ENCODE results near the gene ARF6. TPM values are rescaled to one million over a fixed set of nuclear protein-coding genes. Genes with fewer than 3 reads are reported as not detected.

Gene ARF6
- total RNA-seq, 3 donors from 2014 or later (not counting 1 experiment from before 2014, with no cell fraction given) = 124 to 132 (median 128) TPM

DNA sequence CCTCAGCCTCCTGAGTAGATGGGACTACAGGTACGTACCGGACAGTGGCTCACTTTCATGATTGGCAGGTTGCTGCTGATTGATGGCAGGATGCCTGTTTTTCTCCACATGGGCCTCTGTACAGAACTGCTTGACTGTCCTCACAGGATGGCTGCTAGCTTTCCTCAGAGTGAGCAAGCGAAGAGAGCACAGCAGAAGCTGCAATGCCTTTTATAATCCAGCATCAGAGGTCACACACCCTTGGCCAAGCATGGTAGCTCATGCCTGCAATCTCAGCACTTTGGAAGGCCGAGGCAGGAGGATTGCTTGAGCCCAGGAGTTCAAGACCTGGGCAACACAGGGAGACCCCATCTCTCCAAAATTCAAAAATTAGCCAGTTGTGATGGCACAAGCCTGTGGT, 31.0 kb downstream of the ARF6 start:
- TF ChIP-seq, protein P1, sequence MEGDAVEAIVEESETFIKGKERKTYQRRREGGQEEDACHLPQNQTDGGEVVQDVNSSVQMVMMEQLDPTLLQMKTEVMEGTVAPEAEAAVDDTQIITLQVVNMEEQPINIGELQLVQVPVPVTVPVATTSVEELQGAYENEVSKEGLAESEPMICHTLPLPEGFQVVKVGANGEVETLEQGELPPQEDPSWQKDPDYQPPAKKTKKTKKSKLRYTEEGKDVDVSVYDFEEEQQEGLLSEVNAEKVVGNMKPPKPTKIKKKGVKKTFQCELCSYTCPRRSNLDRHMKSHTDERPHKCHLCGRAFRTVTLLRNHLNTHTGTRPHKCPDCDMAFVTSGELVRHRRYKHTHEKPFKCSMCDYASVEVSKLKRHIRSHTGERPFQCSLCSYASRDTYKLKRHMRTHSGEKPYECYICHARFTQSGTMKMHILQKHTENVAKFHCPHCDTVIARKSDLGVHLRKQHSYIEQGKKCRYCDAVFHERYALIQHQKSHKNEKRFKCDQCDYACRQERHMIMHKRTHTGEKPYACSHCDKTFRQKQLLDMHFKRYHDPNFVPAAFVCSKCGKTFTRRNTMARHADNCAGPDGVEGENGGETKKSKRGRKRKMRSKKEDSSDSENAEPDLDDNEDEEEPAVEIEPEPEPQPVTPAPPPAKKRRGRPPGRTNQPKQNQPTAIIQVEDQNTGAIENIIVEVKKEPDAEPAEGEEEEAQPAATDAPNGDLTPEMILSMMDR (IDR thresholded peaks at IDR 0.05) = no peak
- WGBS (ENCODE audit: insufficient coverage) = 84% methylated on average over 4 of the region's 4 CpGs
- Histone ChIP-seq H3K36me3 (ENCODE audit: control insufficient read depth, insufficient read depth, low read length) (no peaks in the 10 kb centered on the region), H3K27ac (ENCODE audit: low read length) (no peak overlapping the region), H3K27me3 (ENCODE audit: control insufficient read depth, insufficient read depth, low read length) (no peaks in the 10 kb centered on the region), H3K4me1 (ENCODE audit: control insufficient read depth, insufficient read depth, low read length) (no peaks in the 10 kb centered on the region), H3K4me3 (ENCODE audit: low read length) (no peak overlapping the region), H3K9me3 (ENCODE audit: control insufficient read depth, insufficient read depth, low read length) (no peaks in the 10 kb centered on the region)
- H3K36me3 Mint-ChIP-seq = no peaks in the 10 kb centered on the region
- ATAC-seq (no peak), DNase-seq (no peak)
- H3K4me3 Mint-ChIP-seq = no peak overlapping the region
- H3K9me3 Mint-ChIP-seq = no peaks in the 10 kb centered on the region
- peaks cover 5 to 11% of the 10 kb centered on the region in 2 donors for H3K4me1 Mint-ChIP-seq
- H3K27me3 Mint-ChIP-seq (ENCODE audit: low read depth in 2 of 2) = no peaks in the 10 kb centered on the region
- intact Hi-C loops (cut with micrococcal nuclease) = no loop called here
- no peak overlapping the region for H3K27ac Mint-ChIP-seq

DNA sequence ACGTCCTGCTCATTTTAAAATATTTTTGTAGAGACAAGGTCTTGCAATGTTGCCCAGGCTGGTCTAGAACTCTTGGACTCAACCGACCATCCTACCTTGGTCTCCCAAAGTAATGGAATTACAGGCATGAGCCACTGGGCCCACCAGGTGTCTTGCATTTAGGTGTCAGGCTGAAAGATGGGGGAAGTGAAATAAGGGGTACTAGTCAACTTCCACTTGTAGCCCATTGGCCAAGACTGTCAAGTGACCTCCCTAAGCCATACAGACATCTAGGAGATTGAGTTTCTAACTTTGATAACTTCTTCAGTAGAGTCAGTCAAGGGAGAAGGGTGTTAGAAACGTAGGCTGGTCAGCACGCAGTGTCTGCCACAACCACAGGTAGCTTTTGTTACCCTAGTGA, 32.0 kb downstream of the ARF6 start:
- H3K9me3 Mint-ChIP-seq = no peaks in the 10 kb centered on the region
- H3K9me3 ChIP-seq (ENCODE audit: control insufficient read depth, insufficient read depth, low read length) = no peaks in the 10 kb centered on the region
- H3K27me3 Mint-ChIP-seq (ENCODE audit: low read depth in 2 of 2) = no peaks in the 10 kb centered on the region
- WGBS (ENCODE audit: insufficient coverage) = 92% methylated on average over 4 of the region's 4 CpGs
- no peaks in the 10 kb centered on the region for H3K27me3 ChIP-seq (ENCODE audit: control insufficient read depth, insufficient read depth, low read length)
- DNase-seq (no peak), ATAC-seq (no peak)
- H3K4me3 Mint-ChIP-seq = no peak overlapping the region
- intact Hi-C loops (cut with micrococcal nuclease) = no loop called here
- no peak overlapping the region for H3K27ac ChIP-seq (ENCODE audit: low read length)
- no peaks in the 10 kb centered on the region for H3K36me3 Mint-ChIP-seq
- H3K4me3 ChIP-seq (ENCODE audit: low read length) = no peak overlapping the region
- no peaks in the 10 kb centered on the region for H3K36me3 ChIP-seq (ENCODE audit: control insufficient read depth, insufficient read depth, low read length)
- peaks cover 6% of the 10 kb centered on the region for H3K4me1 ChIP-seq (ENCODE audit: control insufficient read depth, insufficient read depth, low read length)
- H3K4me1 Mint-ChIP-seq = peaks cover 5 to 11% of the 10 kb centered on the region in 2 donors
- peak overlapping the region in 1 of 2 donors; percentile 58 for H3K27ac Mint-ChIP-seq
- TF ChIP-seq, protein P1 (IDR thresholded peaks at IDR 0.05) = no peak

DNA sequence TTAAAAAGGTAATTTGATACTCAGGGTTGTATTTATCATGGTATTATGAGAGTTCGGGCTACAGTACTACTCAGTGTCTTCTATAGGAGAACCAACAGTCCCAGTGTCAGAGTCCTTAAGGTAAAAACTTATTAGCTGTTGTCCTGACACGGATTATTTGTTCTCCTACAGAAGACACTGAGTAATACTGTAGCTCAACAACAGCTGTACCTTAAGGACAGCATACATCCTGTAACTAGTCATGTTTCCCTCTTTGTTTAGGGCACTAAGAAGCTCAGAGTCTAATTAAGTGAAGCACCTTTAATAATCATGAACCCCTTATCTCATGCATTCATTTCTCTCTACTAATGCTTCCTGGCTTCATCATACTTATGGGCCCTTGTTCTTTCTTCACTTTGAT, 33.9 kb downstream of the ARF6 start:
- no peak overlapping the region for H3K27ac ChIP-seq (ENCODE audit: low read length)
- no peak for ATAC-seq
- no peak overlapping the region for H3K27ac Mint-ChIP-seq
- 91% methylated on average over 2 of the region's 2 CpGs for WGBS (ENCODE audit: insufficient coverage)
- no peaks in the 10 kb centered on the region for H3K9me3 Mint-ChIP-seq
- TF ChIP-seq, protein P1 (IDR thresholded peaks at IDR 0.05) = no peak
- intact Hi-C loops (cut with micrococcal nuclease) = no loop called here
- no peaks in the 10 kb centered on the region for H3K36me3 Mint-ChIP-seq
- H3K4me3 Mint-ChIP-seq = no peak overlapping the region
- H3K27me3 Mint-ChIP-seq (ENCODE audit: low read depth in 2 of 2) = no peaks in the 10 kb centered on the region
- H3K9me3 ChIP-seq (ENCODE audit: control insufficient read depth, insufficient read depth, low read length) = no peaks in the 10 kb centered on the region
- DNase-seq = no peak
- H3K27me3 ChIP-seq (ENCODE audit: control insufficient read depth, insufficient read depth, low read length) = no peaks in the 10 kb centered on the region
- peaks cover 15% of the 10 kb centered on the region for H3K4me1 ChIP-seq (ENCODE audit: control insufficient read depth, insufficient read depth, low read length)
- no peaks in the 10 kb centered on the region for H3K36me3 ChIP-seq (ENCODE audit: control insufficient read depth, insufficient read depth, low read length)
- H3K4me1 Mint-ChIP-seq = peaks cover 18 to 22% of the 10 kb centered on the region in 2 donors
- no peak overlapping the region for H3K4me3 ChIP-seq (ENCODE audit: low read length)

DNA sequence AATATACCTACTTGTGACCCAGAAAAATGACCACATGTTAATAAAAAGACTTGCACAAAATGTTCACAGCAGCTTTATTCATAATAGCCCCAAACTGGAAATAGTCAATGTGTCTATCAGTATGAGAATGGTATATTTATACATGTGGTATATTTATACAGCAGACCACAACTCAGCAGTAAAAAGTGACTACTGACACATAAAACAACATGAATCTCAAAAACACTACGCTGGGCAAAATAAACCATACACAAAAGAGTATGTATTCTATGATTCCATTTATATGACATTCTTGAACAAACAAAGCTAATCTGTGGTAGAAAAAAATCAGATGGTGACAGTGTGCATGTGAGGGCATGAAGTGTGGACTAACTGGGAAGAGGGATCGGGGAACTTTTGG, 35.1 kb downstream of the ARF6 start:
- Histone ChIP-seq H3K27me3 (ENCODE audit: control insufficient read depth, insufficient read depth, low read length) (no peaks in the 10 kb centered on the region), H3K4me3 (ENCODE audit: low read length) (no peak overlapping the region), H3K36me3 (ENCODE audit: control insufficient read depth, insufficient read depth, low read length) (no peaks in the 10 kb centered on the region), H3K4me1 (ENCODE audit: control insufficient read depth, insufficient read depth, low read length) (peaks cover 15% of the 10 kb centered on the region), H3K27ac (ENCODE audit: low read length) (no peak overlapping the region), H3K9me3 (ENCODE audit: control insufficient read depth, insufficient read depth, low read length) (no peaks in the 10 kb centered on the region)
- H3K9me3 Mint-ChIP-seq = no peaks in the 10 kb centered on the region
- ATAC-seq = no peak
- H3K4me3 Mint-ChIP-seq = no peak overlapping the region
- no peaks in the 10 kb centered on the region for H3K27me3 Mint-ChIP-seq (ENCODE audit: low read depth in 2 of 2)
- no peak for DNase-seq
- peaks cover 18 to 22% of the 10 kb centered on the region in 2 donors for H3K4me1 Mint-ChIP-seq
- intact Hi-C loops (cut with micrococcal nuclease) = no loop called here
- H3K36me3 Mint-ChIP-seq = no peaks in the 10 kb centered on the region
- no CpG with 5 or more reads among the region's 2 CpGs for WGBS (ENCODE audit: insufficient coverage)
- TF ChIP-seq, protein P1 (IDR thresholded peaks at IDR 0.05) = no peak
- H3K27ac Mint-ChIP-seq = peak overlapping the region in 1 of 2 donors; percentile 41
